SK-N-SH (cell line): ENCODE results near the gene CSRP1.

Source experiments
- CTCF ChIP-seq: fragments of 200-600 bp; sonication (generic); IDR thresholded peaks from 2 replicates; pipeline ENCODE4 v1.6.1; 2017; ENCODE audit warnings: antibody characterized with exemption, mild to moderate bottlenecking, moderate library complexity
- EP300 ChIP-seq, 2 experiments: IDR thresholded peaks; 2 replicates each; pipeline versions ENCODE4 v1.4.0 to v1.6.1; 2012; ENCODE audit warnings: borderline replicate concordance in 1 of 2, low read depth in 1 of 2, low read length in 1 of 2
- GABPA ChIP-seq: IDR thresholded peaks from 2 replicates; pipeline ENCODE4 v1.4.0; 2012; ENCODE audit warnings: low read depth, mild to moderate bottlenecking
- JUND ChIP-seq: IDR thresholded peaks from 2 replicates; pipeline ENCODE4 v1.4.0; 2012
- PBX3 ChIP-seq: IDR thresholded peaks from 2 replicates; pipeline ENCODE4; 2012
- POLR2AphosphoS5 ChIP-seq: IDR thresholded peaks from 2 replicates; pipeline ENCODE4 v1.6.1; 2012; ENCODE audit warnings: low read depth, low read length
- RAD21 ChIP-seq: IDR thresholded peaks from 2 replicates; pipeline ENCODE4 v1.6.1; 2012; ENCODE audit warnings: mild to moderate bottlenecking, low read length
- RCOR1 ChIP-seq: fragments of 150-350 bp; IDR thresholded peaks from 2 replicates; pipeline ENCODE4 v1.6.1; 2017; ENCODE audit warnings: antibody characterized with exemption, low read length
- REST ChIP-seq: IDR thresholded peaks from 2 replicates; pipeline ENCODE4 v1.6.1; 2012; ENCODE audit warnings: mild to moderate bottlenecking, low read depth, low read length, moderate library complexity
- SIN3A ChIP-seq: IDR thresholded peaks from 2 replicates; pipeline ENCODE4 v1.6.1; 2012; ENCODE audit warnings: low read depth, mild to moderate bottlenecking, low read length, moderate library complexity, borderline replicate concordance

GRCh38 chr1:201457508-201457960 lies 49.4 kb downstream of the CSRP1 start:
- TF ChIP-seq PBX3: no peak
- no peak for TF ChIP-seq CTCF
- TF ChIP-seq EP300 (IDR thresholded peaks at IDR 0.05; ENCODE audit: borderline replicate concordance in 1 of 2, low read depth in 1 of 2, low read length in 1 of 2): no peak
- TF ChIP-seq SIN3A: no peak
- TF ChIP-seq RCOR1: no peak
- no peak for TF ChIP-seq POLR2AphosphoS5
- TF ChIP-seq GABPA: no peak
- TF ChIP-seq REST: no peak
- no peak for TF ChIP-seq RAD21
- no peak for TF ChIP-seq JUND
